ENCODE results near the gene CRYZL1. TPM values are rescaled to one million over a fixed set of nuclear protein-coding genes. Genes with fewer than 3 reads are reported as not detected.

CRYZL1 gene
- total RNA-seq, 2 experiments from 2014 or later: 33.6 to 39.3 TPM

- H3K27me3 Mint-ChIP-seq: no peaks in the 10 kb centered on the region
- H3K27ac Mint-ChIP-seq: no peak overlapping the region
- H3K36me3 Mint-ChIP-seq (ENCODE audit: low read depth): peaks cover 60% of the 10 kb centered on the region
- no peak for DNase-seq
- no peak overlapping the region for H3K4me3 Mint-ChIP-seq
- ChIA-PET POLR2A (interaction anchor here (0.8 to 2.8 kb wide), 6 partner anchors 13 to 23 kb away, joined by 3 to 8 read pairs (median 4); partner anchors contain the start of genes DONSON and SON), CTCF (interaction anchor here (1.0 to 1.7 kb wide), 2 partner anchors 11 to 39 kb away, joined by 3 to 8 read pairs; no protein-coding TSS in a partner anchor)
- H3K9me3 Mint-ChIP-seq: no peaks in the 10 kb centered on the region
- H3K4me1 Mint-ChIP-seq: peaks cover 52% of the 10 kb centered on the region
These were observed 75.0 kb downstream of the CRYZL1 start for GRCh38 chr21:33566514-33566913.

- CTCF ChIA-PET: no interaction called here
These were observed 79.2 kb downstream of the CRYZL1 start for GRCh38 chr21:33562389-33562788.

GRCh38 chr21:33561373-33561772 is 80.2 kb downstream of the CRYZL1 start:
- Mint-ChIP-seq H3K36me3 (ENCODE audit: low read depth) (peaks cover 77% of the 10 kb centered on the region), H3K27ac (peak overlapping the region; percentile 30), H3K4me1 (peaks cover 46% of the 10 kb centered on the region), H3K4me3 (no peak overlapping the region), H3K9me3 (no peaks in the 10 kb centered on the region), H3K27me3 (no peaks in the 10 kb centered on the region)
- ChIA-PET POLR2A (no interaction called here), CTCF (interaction anchor here (1.2 kb wide), 1 partner anchor 44 kb away, joined by 3 read pairs; no protein-coding TSS in a partner anchor)
- DNase-seq: no peak

More at GRCh38 chr21:33562389-33562788, 79.2 kb downstream of the CRYZL1 start:
- peaks cover 71% of the 10 kb centered on the region for H3K36me3 Mint-ChIP-seq (ENCODE audit: low read depth)
- H3K27ac Mint-ChIP-seq: no peak overlapping the region
- no peak for DNase-seq
- H3K27me3 Mint-ChIP-seq: no peaks in the 10 kb centered on the region
- no peaks in the 10 kb centered on the region for H3K9me3 Mint-ChIP-seq
- H3K4me3 Mint-ChIP-seq: no peak overlapping the region
- POLR2A ChIA-PET: interaction anchor here (1.7 to 2.9 kb wide), 2 partner anchors 11 to 21 kb away, joined by 4 to 10 read pairs; partner anchors contain the start of gene GART
- peaks cover 48% of the 10 kb centered on the region for H3K4me1 Mint-ChIP-seq

- POLR2A ChIA-PET: no interaction called here
- Mint-ChIP-seq H3K4me3 (no peak overlapping the region), H3K36me3 (ENCODE audit: low read depth) (peaks cover 80% of the 10 kb centered on the region), H3K27me3 (no peaks in the 10 kb centered on the region), H3K27ac (no peak overlapping the region), H3K9me3 (no peaks in the 10 kb centered on the region), H3K4me1 (peaks cover 46% of the 10 kb centered on the region)
- CTCF ChIA-PET: interaction anchor here (1.2 kb wide), 1 partner anchor 45 kb away, joined by 3 read pairs; no protein-coding TSS in a partner anchor
- DNase-seq: no peak
These were observed 80.6 kb downstream of the CRYZL1 start for GRCh38 chr21:33560965-33561364.

GRCh38 chr21:33559813-33560212 is 81.7 kb downstream of the CRYZL1 start:
- H3K4me3 Mint-ChIP-seq: no peak overlapping the region
- H3K27me3 Mint-ChIP-seq: no peaks in the 10 kb centered on the region
- no peak for DNase-seq
- H3K4me1 Mint-ChIP-seq: peaks cover 45% of the 10 kb centered on the region
- POLR2A ChIA-PET: interaction anchor here (0.8 to 1.7 kb wide), 4 partner anchors 10 to 16 kb away, joined by 3 to 6 read pairs (median 4); partner anchors contain the start of gene SON
- CTCF ChIA-PET: interaction anchor here (0.5 kb wide), 1 partner anchor 23 kb away, joined by 3 read pairs; no protein-coding TSS in a partner anchor
- H3K9me3 Mint-ChIP-seq: no peaks in the 10 kb centered on the region
- peaks cover 88% of the 10 kb centered on the region for H3K36me3 Mint-ChIP-seq (ENCODE audit: low read depth)
- H3K27ac Mint-ChIP-seq: no peak overlapping the region

- DNase-seq: no peak
- ChIA-PET CTCF (no interaction called here), POLR2A (interaction anchor here (1.0 to 2.6 kb wide), 4 partner anchors 9 to 30 kb away, joined by 3 to 22 read pairs (median 4); partner anchors contain the start of genes DONSON, GART and SON)
- H3K4me3 Mint-ChIP-seq: no peak overlapping the region
- H3K27me3 Mint-ChIP-seq: no peaks in the 10 kb centered on the region
- peaks cover 91% of the 10 kb centered on the region for H3K36me3 Mint-ChIP-seq (ENCODE audit: low read depth)
- H3K9me3 Mint-ChIP-seq: no peaks in the 10 kb centered on the region
- H3K4me1 Mint-ChIP-seq: peaks cover 52% of the 10 kb centered on the region
- H3K27ac Mint-ChIP-seq: no peak overlapping the region
These were observed 82.6 kb downstream of the CRYZL1 start for GRCh38 chr21:33558777-33559421.

- peaks cover 48% of the 10 kb centered on the region for H3K4me1 Mint-ChIP-seq
- no peaks in the 10 kb centered on the region for H3K9me3 Mint-ChIP-seq
- no peak overlapping the region for H3K27ac Mint-ChIP-seq
- ChIA-PET POLR2A (interaction anchor here (0.6 to 2.6 kb wide), 3 partner anchors 14 to 296 kb away, joined by 3 to 22 read pairs (median 6); partner anchors contain the start of genes DONSON, GART and SON), CTCF (interaction anchor here (1.0 kb wide), 1 partner anchor 12 kb away, joined by 3 read pairs; no protein-coding TSS in a partner anchor)
- no peak overlapping the region for H3K4me3 Mint-ChIP-seq
- no peak for DNase-seq
- no peaks in the 10 kb centered on the region for H3K27me3 Mint-ChIP-seq
- peaks cover 91% of the 10 kb centered on the region for H3K36me3 Mint-ChIP-seq (ENCODE audit: low read depth)
These were observed 84.1 kb downstream of the CRYZL1 start for GRCh38 chr21:33557447-33557846.

- no peak overlapping the region for H3K4me3 Mint-ChIP-seq
- H3K4me1 Mint-ChIP-seq: peaks cover 39% of the 10 kb centered on the region
- no peaks in the 10 kb centered on the region for H3K9me3 Mint-ChIP-seq
- no peak overlapping the region for H3K27ac Mint-ChIP-seq
- DNase-seq: no peak
- no peaks in the 10 kb centered on the region for H3K27me3 Mint-ChIP-seq
- POLR2A ChIA-PET: interaction anchor here (0.9 to 1.3 kb wide), 3 partner anchors 10 to 34 kb away, joined by 3 to 8 read pairs (median 3); partner anchors contain the start of genes DONSON and SON
- peaks cover 91% of the 10 kb centered on the region for H3K36me3 Mint-ChIP-seq (ENCODE audit: low read depth)
- CTCF ChIA-PET: interaction anchor here (1.0 to 1.6 kb wide), 3 partner anchors 10 to 51 kb away, joined by 3 to 5 read pairs (median 5); no protein-coding TSS in a partner anchor
These were observed 86.6 kb downstream of the CRYZL1 start for GRCh38 chr21:33554982-33555344.

GRCh38 chr21:33554236-33554981 is 87.1 kb downstream of the CRYZL1 start:
- CTCF ChIA-PET: interaction anchor here (1.0 to 1.6 kb wide), 2 partner anchors 10 to 51 kb away, joined by 5 read pairs; no protein-coding TSS in a partner anchor
- H3K27ac Mint-ChIP-seq: no peak overlapping the region
- no peak for DNase-seq
- H3K4me3 Mint-ChIP-seq: no peak overlapping the region
- H3K36me3 Mint-ChIP-seq (ENCODE audit: low read depth): peaks cover 91% of the 10 kb centered on the region
- H3K4me1 Mint-ChIP-seq: peaks cover 36% of the 10 kb centered on the region
- no peaks in the 10 kb centered on the region for H3K27me3 Mint-ChIP-seq
- H3K9me3 Mint-ChIP-seq: no peaks in the 10 kb centered on the region
- POLR2A ChIA-PET: interaction anchor here (0.9 to 1.3 kb wide), 3 partner anchors 10 to 34 kb away, joined by 3 to 8 read pairs (median 3); partner anchors contain the start of genes DONSON and SON

- no peak for DNase-seq
- Mint-ChIP-seq H3K36me3 (ENCODE audit: low read depth) (peaks cover 92% of the 10 kb centered on the region), H3K4me1 (peaks cover 38% of the 10 kb centered on the region), H3K27ac (no peak overlapping the region), H3K4me3 (no peak overlapping the region), H3K9me3 (no peaks in the 10 kb centered on the region), H3K27me3 (no peaks in the 10 kb centered on the region)
- CTCF ChIA-PET: no interaction called here
- POLR2A ChIA-PET: interaction anchor here (0.9 to 2.8 kb wide), 4 partner anchors 8 to 74 kb away, joined by 3 to 11 read pairs (median 6); partner anchors contain the start of genes SON and TMEM50B
These were observed 88.4 kb downstream of the CRYZL1 start for GRCh38 chr21:33552999-33553598.

- peaks cover 88% of the 10 kb centered on the region for H3K36me3 Mint-ChIP-seq (ENCODE audit: low read depth)
- H3K4me3 Mint-ChIP-seq: no peak overlapping the region
- ChIA-PET POLR2A (interaction anchor here (0.9 to 2.8 kb wide), 7 partner anchors 8 to 73 kb away, joined by 3 to 11 read pairs (median 7); partner anchors contain the start of genes DONSON, SON and TMEM50B), CTCF (no interaction called here)
- H3K27me3 Mint-ChIP-seq: no peaks in the 10 kb centered on the region
- peaks cover 40% of the 10 kb centered on the region for H3K4me1 Mint-ChIP-seq
- no peak for DNase-seq
- H3K9me3 Mint-ChIP-seq: no peaks in the 10 kb centered on the region
- no peak overlapping the region for H3K27ac Mint-ChIP-seq
These were observed 89.2 kb downstream of the CRYZL1 start for GRCh38 chr21:33552093-33552998.
